Uterus (tissue), 4 donors: ENCODE results near the gene GSTO1. TPM values are rescaled to one million over a fixed set of nuclear protein-coding genes. Genes with fewer than 3 reads are reported as not detected.

ENCODE experiments used
- DNase-seq, 2 donors: peaks; one replicate each; pipeline ENCODE4 v3.0.0-alpha.2; 2019 to 2020
- H3K27ac ChIP-seq, 2 donors: fragments of 200-600 bp; sonication (generic); 1 replicate in 1 of 2; 2 replicates in 1 of 2; pipeline ENCODE4 v1.5.1; 2016 to 2018
- H3K27me3 ChIP-seq, 2 donors: fragments of 200-600 bp; sonication (generic); one replicate each; pipeline ENCODE4 v1.5.1; 2018 to 2019; ENCODE audit warnings: control low read depth in 1 of 2
- H3K36me3 ChIP-seq, 2 donors: fragments of 200-600 bp; sonication (generic); one replicate each; pipeline ENCODE4 v1.5.1; 2019; ENCODE audit warnings: control low read depth in 1 of 2
- H3K4me1 ChIP-seq, 2 donors: fragments of 200-600 bp; sonication (generic); one replicate each; pipeline ENCODE4 v1.5.1; 2018 to 2019; ENCODE audit warnings: control low read depth in 1 of 2
- H3K4me3 ChIP-seq, 2 donors: fragments of 200-600 bp; sonication (generic); 1 replicate in 1 of 2; 2 replicates in 1 of 2; pipeline ENCODE4 v1.5.1; 2018 to 2019; ENCODE audit warnings: mild to moderate bottlenecking in 1 of 2
- H3K9me3 ChIP-seq, 2 donors: fragments of 200-600 bp; sonication (generic); one replicate each; pipeline ENCODE4 v1.5.1; 2019; ENCODE audit warnings: control low read depth in 1 of 2
- CTCF ChIP-seq, 4 experiments: fragments of 200-600 bp in 2 of 4; fragments of 450-650 bp in 2 of 4; sonication (generic) in 2 of 4; IDR thresholded peaks; one replicate each; pipeline ENCODE4 v1.5.1; 2016 to 2019; ENCODE audit warnings: antibody characterized with exemption in 4 of 4, mild to moderate bottlenecking in 2 of 4, moderate library complexity in 1 of 4
- POLR2A ChIP-seq, 2 donors: fragments of 450-650 bp; IDR thresholded peaks; one replicate each; pipeline ENCODE4 v1.6.1; 2016; ENCODE audit warnings: antibody characterized with exemption in 2 of 2, mild to moderate bottlenecking in 1 of 2, moderate library complexity in 1 of 2
- intact Hi-C: fragments of 100-400 bp; cut with DNase I; formaldehyde crosslinking; loops from one replicate; pipeline ENCODE4 v1.15.1; 2023; ENCODE audit warnings: low total_unique reads
- total RNA-seq, 4 donors: library from RNA; depleted of rRNA in 3 of 4; stranded (reverse); fragments of >200 nt in 3 of 4; gene quantifications; one replicate each; pipeline versions ENCODE4 v1.1.0 to v1.2.4, GENCODE V29; 2014 to 2023
- donor health status: DM: yes; HTN: yes; CAD: no.

GSTO1 gene
- total RNA-seq, 4 donors from 2014 or later: 54.7 to 131 (median 102) TPM

- intact Hi-C loops: no loop called here
- Histone ChIP-seq H3K27ac (peak overlapping the region; percentile 83 to 88), H3K4me3 (no peak overlapping the region), H3K36me3 (no peaks in the 10 kb centered on the region), H3K4me1 (peaks cover 7 to 15% of the 10 kb centered on the region in 2 donors), H3K27me3 (no peaks in the 10 kb centered on the region), H3K9me3 (no peaks in the 10 kb centered on the region)
- TF ChIP-seq POLR2A (IDR thresholded peaks at IDR 0.05) (no peak), CTCF (IDR thresholded peaks at IDR 0.05) (no peak)
- DNase-seq: peak; percentile 77 to 78
These were observed 45.5 kb downstream of the GSTO1 start for GRCh38 chr10:104300002-104300735.

- intact Hi-C loops: no loop called here
- peaks cover 12 to 15% of the 10 kb centered on the region in 2 donors for H3K4me1 ChIP-seq
- TF ChIP-seq CTCF (IDR thresholded peaks at IDR 0.05) (peak in 2 of 4 experiments; percentile 1 to 14), POLR2A (IDR thresholded peaks at IDR 0.05) (no peak)
These were observed 46.1 kb downstream of the GSTO1 start for GRCh38 chr10:104300736-104301292.

GRCh38 chr10:104301907-104302690 is 47.4 kb downstream of the GSTO1 start:
- H3K9me3 ChIP-seq: no peaks in the 10 kb centered on the region
- no peaks in the 10 kb centered on the region for H3K36me3 ChIP-seq
- H3K27ac ChIP-seq: no peak overlapping the region
- DNase-seq: no peak
- TF ChIP-seq POLR2A (IDR thresholded peaks at IDR 0.05) (no peak), CTCF (IDR thresholded peaks at IDR 0.05) (no peak)
- intact Hi-C loops: no loop called here
- H3K27me3 ChIP-seq: no peaks in the 10 kb centered on the region
- H3K4me3 ChIP-seq: no peak overlapping the region
- H3K4me1 ChIP-seq: peaks cover 12 to 15% of the 10 kb centered on the region in 2 donors

More at GRCh38 chr10:104300736-104301292, 46.1 kb downstream of the GSTO1 start:
- peak overlapping the region; percentile 83 to 88 for H3K27ac ChIP-seq
- no peak overlapping the region for H3K4me3 ChIP-seq
- DNase-seq: peak; percentile 68 to 70
- H3K9me3 ChIP-seq: no peaks in the 10 kb centered on the region
- H3K27me3 ChIP-seq: no peaks in the 10 kb centered on the region
- H3K36me3 ChIP-seq: no peaks in the 10 kb centered on the region

GRCh38 chr10:104303594-104304355 is 49.1 kb downstream of the GSTO1 start:
- Histone ChIP-seq H3K27me3 (no peaks in the 10 kb centered on the region), H3K27ac (no peak overlapping the region), H3K9me3 (no peaks in the 10 kb centered on the region), H3K4me1 (peaks cover 12 to 15% of the 10 kb centered on the region in 2 donors), H3K4me3 (no peak overlapping the region), H3K36me3 (no peaks in the 10 kb centered on the region)
- no peak for DNase-seq
- intact Hi-C loops: no loop called here
- no peak for TF ChIP-seq POLR2A (IDR thresholded peaks at IDR 0.05)
- no peak for TF ChIP-seq CTCF (IDR thresholded peaks at IDR 0.05)
